ENCODE measurements around the gene LILRA1.
"Not testable (repeated sequence)": the region's sequence is repeated elsewhere in the genome, so short reads cannot be mapped to it uniquely, and the experiment has no call there.

The LILRA1 gene

DNA sequence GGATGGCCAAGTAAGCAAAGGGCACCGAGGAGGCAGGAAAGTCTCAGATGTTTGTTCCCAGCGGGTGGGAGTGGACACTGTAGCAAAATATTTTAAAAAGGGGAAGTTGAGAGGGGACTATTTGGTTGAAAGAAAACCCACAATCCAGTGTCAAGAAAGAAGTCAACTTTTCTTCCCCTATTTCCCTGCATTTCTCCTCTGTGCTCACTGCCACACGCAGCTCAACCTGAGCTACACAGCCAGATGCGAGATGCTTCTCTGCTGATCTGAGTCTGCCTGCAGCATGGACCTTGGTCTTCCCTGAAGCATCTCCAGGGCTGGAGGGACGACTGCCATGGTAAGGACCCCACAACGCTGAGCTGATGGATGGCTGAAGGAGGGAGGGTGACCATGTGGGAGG is at the start of gene LILRA1:
Gene LILRA1, plus strand, starts transcription at position 188 of the 400 bp plus-strand sequence. CDS start 613 bp downstream, outside the sequence.
- not testable (repeated sequence) for DNase-seq (ENCODE audit: low read depth in 4 of 4, low spot score in 1 of 4)

- no peak for DNase-seq (ENCODE audit: low read depth in 4 of 4, low spot score in 1 of 4)
Observed at GRCh38 chr19:54548806-54549205, 44.6 kb upstream of the LILRA1 start.

DNA sequence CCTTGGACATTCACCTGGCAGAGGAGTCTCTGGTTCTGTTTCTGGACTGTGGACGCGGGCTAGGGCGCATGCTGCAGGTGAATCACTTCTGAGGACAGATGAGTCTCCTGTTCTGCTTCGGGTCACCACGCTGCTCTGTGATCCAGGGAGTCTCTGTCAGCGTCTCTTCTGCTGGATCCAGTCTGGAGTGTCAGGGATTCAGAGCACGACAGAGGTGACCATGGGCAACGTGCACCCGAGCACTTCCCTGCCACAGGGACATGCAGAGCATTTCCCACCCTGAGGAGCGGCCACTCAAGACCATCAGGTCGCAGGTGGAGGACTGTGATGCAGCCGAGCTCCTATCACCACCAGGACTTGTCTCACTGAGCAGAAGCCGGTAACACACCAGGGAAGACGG is 44.2 kb upstream of the LILRA1 start:
- DNase-seq (ENCODE audit: low read depth in 4 of 4, low spot score in 1 of 4): no peak

DNA sequence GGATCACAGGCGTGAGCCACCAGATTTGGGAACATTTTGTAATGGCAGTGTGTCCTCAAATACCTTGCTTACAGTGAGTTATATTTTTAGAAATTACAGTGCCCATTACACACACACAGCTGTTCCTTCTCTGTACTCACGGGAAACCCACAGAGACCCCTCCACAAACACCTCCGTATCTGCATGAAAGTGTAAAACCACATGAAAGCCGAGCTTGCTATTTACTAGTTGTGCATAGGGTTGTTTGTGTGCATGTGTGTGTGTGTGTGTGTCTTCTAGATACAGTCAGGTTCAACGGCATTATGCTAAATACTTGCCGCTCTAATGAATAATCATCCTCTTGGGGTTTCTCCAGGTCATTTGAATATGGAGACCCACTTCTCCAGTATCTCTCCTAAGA is 42.1 kb upstream of the LILRA1 start:
- no peak for DNase-seq (ENCODE audit: low read depth in 4 of 4, low spot score in 1 of 4)

GRCh38 chr19:54551950-54552912 is 41.2 kb upstream of the LILRA1 start:
- DNase-seq (ENCODE audit: low read depth in 4 of 4, low spot score in 1 of 4): no peak

- no peak for DNase-seq (ENCODE audit: low read depth in 4 of 4, low spot score in 1 of 4)
Observed at GRCh38 chr19:54552913-54553310, 40.5 kb upstream of the LILRA1 start.

DNA sequence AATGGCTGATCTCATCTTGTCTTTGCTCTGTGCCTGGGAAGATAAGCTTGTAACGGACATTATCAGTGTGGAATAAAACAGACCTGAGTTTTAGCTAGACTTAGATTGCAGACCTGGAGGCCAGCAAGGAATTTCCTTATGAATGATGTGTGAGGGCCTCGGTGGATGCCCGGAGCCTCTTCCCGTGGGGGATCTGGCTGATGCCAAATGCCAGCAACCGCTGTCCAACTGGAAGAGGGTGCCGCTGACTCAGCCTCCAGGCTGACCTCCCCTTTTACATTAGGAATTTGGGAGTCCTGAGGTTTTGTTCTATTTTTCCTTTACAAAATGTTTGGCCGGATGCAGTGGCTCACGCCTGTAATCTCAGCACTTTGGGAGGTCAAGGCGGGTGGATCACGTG is 39.4 kb upstream of the LILRA1 start:
- DNase-seq (ENCODE audit: low read depth in 4 of 4, low spot score in 1 of 4): no peak

DNA sequence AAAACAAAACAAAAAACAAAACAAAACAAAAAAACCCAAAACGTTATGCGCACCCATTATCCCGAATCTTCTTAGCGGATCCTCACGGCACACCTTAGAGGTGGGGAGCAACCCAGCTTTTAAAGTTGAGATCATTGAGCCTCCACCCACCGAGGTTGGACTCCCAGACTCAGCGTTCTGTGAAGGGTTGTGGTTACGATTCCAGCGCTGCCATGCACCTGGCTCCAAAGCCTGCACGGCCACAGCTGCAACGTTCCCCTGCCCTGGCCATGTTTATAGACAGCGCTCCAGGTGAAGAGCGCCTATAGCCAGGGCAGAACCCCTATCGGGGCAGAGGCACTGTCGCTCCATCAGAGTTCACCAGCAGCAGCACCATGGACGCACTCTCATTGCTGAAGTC is 38.5 kb upstream of the LILRA1 start:
- DNase-seq (ENCODE audit: low read depth in 4 of 4, low spot score in 1 of 4): no peak

GRCh38 chr19:54556194-54556593 is 37.2 kb upstream of the LILRA1 start:
- no peak for DNase-seq (ENCODE audit: low read depth in 4 of 4, low spot score in 1 of 4)

- no peak for DNase-seq (ENCODE audit: low read depth in 4 of 4, low spot score in 1 of 4)
Observed at GRCh38 chr19:54558339-54558738, 35.1 kb upstream of the LILRA1 start.

DNA sequence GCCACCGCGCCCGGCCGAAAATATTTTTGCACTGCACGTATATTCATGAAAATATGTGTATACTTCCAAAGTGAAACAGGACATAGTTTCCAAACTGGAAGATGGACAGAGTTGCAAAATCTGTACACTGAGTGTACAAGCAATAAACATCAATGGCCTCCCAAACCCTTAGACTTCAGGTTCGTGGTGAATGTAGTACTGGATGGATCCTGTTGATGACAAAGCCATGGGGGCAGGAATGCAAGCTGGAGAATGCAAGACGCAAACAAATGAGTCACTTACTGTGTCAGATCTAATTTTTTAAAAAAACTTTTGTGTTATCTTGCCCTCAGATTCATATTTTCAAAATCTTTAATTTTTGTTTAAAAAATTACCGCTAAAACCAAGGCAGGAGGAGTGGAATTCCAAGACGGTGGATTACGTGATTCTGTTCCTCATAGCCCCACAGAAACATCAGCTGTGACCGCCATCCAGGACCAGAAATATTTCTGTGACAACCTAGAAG is 32.5 kb upstream of the LILRA1 start:
- DNase-seq (ENCODE audit: low read depth in 4 of 4, low spot score in 1 of 4): no peak

DNA sequence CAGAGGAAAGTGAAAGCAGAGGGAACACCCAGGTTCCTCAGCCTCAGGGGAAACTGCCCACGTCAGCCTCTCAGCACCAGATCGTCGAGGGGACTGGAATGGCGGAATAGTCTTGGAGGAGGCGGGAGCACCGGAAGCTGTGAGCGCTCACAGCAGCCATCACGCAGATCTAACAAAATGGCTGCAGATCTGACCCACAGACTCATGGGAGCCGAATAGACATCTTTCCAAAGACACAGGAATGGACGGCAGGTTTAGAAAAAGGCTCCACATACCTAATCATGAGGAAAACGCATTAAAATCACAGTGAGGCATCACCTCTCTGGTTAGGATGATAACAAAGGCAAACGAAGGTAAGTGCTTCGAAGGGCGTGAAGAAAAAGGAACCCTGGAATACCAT is 31.6 kb upstream of the LILRA1 start:
- no peak for DNase-seq (ENCODE audit: low read depth in 4 of 4, low spot score in 1 of 4)

- not testable (repeated sequence) for DNase-seq (ENCODE audit: low read depth in 4 of 4, low spot score in 1 of 4)
Observed at GRCh38 chr19:54563206-54563605, 30.2 kb upstream of the LILRA1 start.

DNA sequence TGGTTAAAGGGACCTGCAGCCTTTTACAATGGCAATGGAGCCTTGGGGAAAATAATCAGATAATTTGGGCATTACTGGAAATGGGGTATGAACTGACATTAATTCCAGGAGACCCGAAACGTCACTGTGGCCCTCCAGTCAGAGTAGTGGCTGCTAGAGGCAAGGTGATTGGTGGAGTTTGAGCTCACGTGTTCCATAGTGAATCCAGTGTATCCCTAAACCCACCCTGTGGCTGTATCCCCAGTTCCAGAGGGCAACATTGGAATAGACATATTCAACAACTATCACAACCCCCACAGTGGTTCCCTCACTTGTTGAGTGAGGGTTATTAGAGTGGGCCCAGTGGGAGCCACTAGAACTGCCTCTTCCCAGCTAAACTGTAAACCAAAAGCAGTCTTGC is 23.1 kb upstream of the LILRA1 start:
- no peak for DNase-seq (ENCODE audit: low read depth in 4 of 4, low spot score in 1 of 4)

DNA sequence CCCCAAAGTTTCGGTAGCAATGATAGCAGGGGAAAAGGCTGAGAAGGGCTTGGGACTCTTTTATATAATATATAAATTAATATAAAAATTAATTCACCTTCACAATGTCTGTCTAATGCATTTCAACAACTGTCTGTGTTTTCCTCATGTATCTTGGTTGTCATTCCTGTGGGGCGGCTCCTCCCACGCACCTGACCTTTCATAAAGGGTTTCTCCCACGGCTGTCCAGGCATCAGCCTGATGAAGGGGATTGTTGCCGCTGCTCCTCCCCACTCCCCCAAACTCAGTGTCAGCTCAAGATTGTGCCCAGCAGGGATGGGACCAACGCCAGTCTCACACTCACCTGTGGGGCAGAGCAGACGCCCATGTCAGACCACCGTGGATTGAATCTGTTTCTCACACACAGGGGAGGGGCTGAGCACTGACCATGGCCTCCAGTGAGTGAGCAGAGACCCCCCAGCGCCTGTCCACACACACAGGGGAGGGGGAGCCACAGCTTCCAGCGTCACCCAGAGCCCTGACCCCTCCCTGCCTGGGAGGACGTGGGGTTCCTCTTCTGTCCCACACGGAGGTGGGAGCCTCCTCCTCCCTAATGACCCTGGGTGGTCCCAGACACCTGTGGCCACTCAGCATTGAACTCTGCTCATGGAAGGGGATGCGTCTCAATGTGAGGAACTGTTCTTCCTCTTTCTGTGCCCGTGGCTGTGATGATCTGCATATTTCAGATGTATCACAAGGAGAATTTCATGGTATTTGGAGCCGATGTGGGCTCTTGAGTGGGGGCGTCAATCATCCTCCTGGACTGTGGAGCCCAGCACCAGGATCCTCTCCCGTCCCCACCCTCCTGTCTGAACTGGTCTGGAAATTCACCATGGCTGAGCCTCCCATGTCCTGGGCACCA is 21.5 kb upstream of the LILRA1 start:
- not testable (repeated sequence) for DNase-seq (ENCODE audit: low read depth in 4 of 4, low spot score in 1 of 4)

GRCh38 chr19:54572696-54573311 is 20.6 kb upstream of the LILRA1 start:
- DNase-seq (ENCODE audit: low read depth in 4 of 4, low spot score in 1 of 4): no peak

DNA sequence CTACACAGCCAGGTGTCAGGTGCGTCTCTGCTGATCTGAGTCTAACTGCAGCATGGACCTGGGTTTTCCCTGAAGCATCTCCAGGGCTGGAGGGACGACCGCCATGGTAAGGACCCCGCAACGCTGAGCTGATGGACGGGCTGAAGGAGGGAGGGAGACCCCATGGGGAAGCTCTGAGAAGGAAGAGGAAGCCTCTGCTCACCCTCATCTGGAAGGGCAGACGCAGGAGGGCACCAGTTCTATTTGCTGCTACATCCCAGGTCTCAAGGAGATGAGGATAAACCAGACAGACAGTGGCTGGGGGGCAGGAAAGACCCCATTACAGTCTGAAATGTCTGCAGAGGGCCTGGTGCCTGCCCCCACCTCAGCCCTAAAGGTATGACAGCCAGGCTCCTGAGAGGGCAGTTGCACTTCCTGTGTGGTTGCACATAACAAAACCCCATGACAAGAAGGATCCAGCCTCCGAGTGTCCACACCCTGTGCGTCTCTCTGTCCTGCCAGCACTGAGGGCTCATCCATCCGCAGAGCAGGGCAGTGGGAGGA is 20.0 kb upstream of the LILRA1 start, which contains the start of gene LILRA2:
Gene LILRA2, plus strand, starts transcription at position 461 of the 543 bp plus-strand sequence. CDS start 89 bp downstream, outside the sequence.
- no peak for DNase-seq (ENCODE audit: low read depth in 4 of 4, low spot score in 1 of 4)

DNA sequence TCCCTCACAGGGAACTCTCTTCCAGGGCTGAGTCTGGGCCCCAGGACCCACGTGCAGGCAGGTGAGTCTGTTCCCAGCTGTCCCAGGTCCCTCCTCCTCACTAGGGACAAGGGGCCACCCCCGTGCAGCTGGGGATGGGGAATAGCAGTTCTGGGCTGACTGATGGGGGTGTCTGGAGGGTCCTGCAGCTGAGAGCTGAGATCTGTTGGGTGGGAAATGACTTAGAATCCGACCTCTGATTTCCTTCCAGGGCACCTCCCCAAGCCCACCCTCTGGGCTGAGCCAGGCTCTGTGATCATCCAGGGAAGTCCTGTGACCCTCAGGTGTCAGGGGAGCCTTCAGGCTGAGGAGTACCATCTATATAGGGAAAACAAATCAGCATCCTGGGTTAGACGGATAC is 19.4 kb upstream of the LILRA1 start:
- DNase-seq (ENCODE audit: low read depth in 4 of 4, low spot score in 1 of 4): no peak

- no peak for DNase-seq (ENCODE audit: low read depth in 4 of 4, low spot score in 1 of 4)
Observed at GRCh38 chr19:54574527-54575056, 18.8 kb upstream of the LILRA1 start.

DNA sequence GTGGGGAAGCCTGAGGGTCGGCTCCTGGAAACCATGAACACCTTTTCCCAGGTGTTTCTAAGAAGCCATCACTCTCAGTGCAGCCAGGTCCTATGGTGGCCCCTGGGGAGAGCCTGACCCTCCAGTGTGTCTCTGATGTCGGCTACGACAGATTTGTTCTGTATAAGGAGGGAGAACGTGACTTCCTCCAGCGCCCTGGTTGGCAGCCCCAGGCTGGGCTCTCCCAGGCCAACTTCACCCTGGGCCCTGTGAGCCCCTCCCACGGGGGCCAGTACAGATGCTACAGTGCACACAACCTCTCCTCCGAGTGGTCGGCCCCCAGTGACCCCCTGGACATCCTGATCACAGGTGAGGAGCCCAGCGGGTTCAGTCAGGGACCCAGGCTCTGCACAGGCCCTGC is 18.2 kb upstream of the LILRA1 start:
- not testable (repeated sequence) for DNase-seq (ENCODE audit: low read depth in 4 of 4, low spot score in 1 of 4)

Data from stimulated activated CD4-positive, alpha-beta T cell treated with anti-CD3 and anti-CD28 coated beads, Interleukin-1b, Interleukin-23, amount 100 ng/mL, for 24 hours (primary cell).